Suprapubic skin (tissue), 4 donors: Measurements from ENCODE around the gene METAP2. TPM values are rescaled to one million over a fixed set of nuclear protein-coding genes. Genes with fewer than 3 reads are reported as not detected.

Experiments
- DNase-seq, 2 donors: peaks; one replicate each; pipeline ENCODE4 v3.0.0-alpha.2; 2019; ENCODE audit warnings: low spot score in 2 of 2
- H3K27ac ChIP-seq: fragments of 200-600 bp; sonication (generic); one replicate; pipeline ENCODE4 v1.5.1; 2019
- H3K27me3 ChIP-seq: fragments of 200-600 bp; sonication (generic); one replicate; pipeline ENCODE4 v1.5.1; 2019
- H3K36me3 ChIP-seq: fragments of 200-600 bp; sonication (generic); one replicate; pipeline ENCODE4 v1.5.1; 2019
- H3K4me1 ChIP-seq: fragments of 200-600 bp; sonication (generic); one replicate; pipeline ENCODE4 v1.5.1; 2019
- H3K4me3 ChIP-seq: fragments of 200-600 bp; sonication (generic); one replicate; pipeline ENCODE4 v1.5.1; 2019; ENCODE audit warnings: mild to moderate bottlenecking
- H3K9me3 ChIP-seq: fragments of 200-600 bp; sonication (generic); one replicate; pipeline ENCODE4 v1.5.1; 2019
- EP300 ChIP-seq: sonication (generic); formaldehyde crosslinking; IDR thresholded peaks from one replicate; pipeline ENCODE4 v1.6.1; 2017; ENCODE audit warnings: antibody characterized with exemption
- POLR2A ChIP-seq, 2 donors: fragments of 450-650 bp; IDR thresholded peaks; one replicate each; pipeline ENCODE4 v1.6.1; 2017; ENCODE audit warnings: antibody characterized with exemption in 2 of 2, mild to moderate bottlenecking in 2 of 2, moderate library complexity in 2 of 2
- POLR2AphosphoS5 ChIP-seq, 3 donors: sonication (generic); formaldehyde crosslinking; IDR thresholded peaks; one replicate each; pipeline ENCODE4 v1.6.1; 2017; ENCODE audit warnings: antibody characterized with exemption in 3 of 3
- WGBS: methylation state at CpG from one replicate; pipeline ENCODE4 v1.1.5; 2018; 5-methylcytosine and 5-hydroxymethylcytosine counted together
- total RNA-seq, 4 donors: library from RNA; depleted of rRNA; stranded (reverse); fragments of >200 nt; gene quantifications; one replicate each; pipeline ENCODE4 v1.1.0, GENCODE V29; 2016
- TF ChIP-seq, protein P1 (sequence below), 2 donors: fragments of 200-600 bp in 1 of 2; fragments of 450-650 bp in 1 of 2; sonication (generic) in 1 of 2; IDR thresholded peaks; one replicate each; pipeline ENCODE4 v1.5.1; 2016 to 2019; ENCODE audit warnings: antibody characterized with exemption in 2 of 2, mild to moderate bottlenecking in 1 of 2, moderate library complexity in 1 of 2

The METAP2 gene
- total RNA-seq, 4 donors from 2014 or later = 44.7 to 72.6 (median 61.8) TPM

DNA sequence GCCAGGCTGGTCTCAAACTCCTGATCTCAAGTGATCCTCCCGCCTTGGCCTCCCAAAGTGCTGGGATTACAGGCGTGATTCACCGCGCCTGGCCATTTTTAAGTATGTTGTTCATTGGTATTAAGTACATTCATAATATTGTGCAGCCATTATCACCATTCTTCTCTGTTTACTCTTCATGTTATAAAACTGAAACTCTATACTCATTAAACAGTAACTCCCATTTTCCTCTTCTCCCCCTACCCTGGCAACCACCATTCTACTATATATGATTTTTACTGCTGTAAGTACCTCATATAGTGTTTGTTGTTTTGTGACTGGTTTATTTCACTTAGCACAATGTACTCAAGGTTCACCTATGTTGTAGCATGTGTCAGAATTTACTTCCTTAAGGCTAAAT lies 23.1 kb downstream of the METAP2 start:
- WGBS = 98% methylated on average over 4 of the region's 4 CpGs
- TF ChIP-seq POLR2AphosphoS5 (IDR thresholded peaks at IDR 0.05) (no peak), EP300 (no peak), POLR2A (IDR thresholded peaks at IDR 0.05) (no peak)
- TF ChIP-seq, protein P1, sequence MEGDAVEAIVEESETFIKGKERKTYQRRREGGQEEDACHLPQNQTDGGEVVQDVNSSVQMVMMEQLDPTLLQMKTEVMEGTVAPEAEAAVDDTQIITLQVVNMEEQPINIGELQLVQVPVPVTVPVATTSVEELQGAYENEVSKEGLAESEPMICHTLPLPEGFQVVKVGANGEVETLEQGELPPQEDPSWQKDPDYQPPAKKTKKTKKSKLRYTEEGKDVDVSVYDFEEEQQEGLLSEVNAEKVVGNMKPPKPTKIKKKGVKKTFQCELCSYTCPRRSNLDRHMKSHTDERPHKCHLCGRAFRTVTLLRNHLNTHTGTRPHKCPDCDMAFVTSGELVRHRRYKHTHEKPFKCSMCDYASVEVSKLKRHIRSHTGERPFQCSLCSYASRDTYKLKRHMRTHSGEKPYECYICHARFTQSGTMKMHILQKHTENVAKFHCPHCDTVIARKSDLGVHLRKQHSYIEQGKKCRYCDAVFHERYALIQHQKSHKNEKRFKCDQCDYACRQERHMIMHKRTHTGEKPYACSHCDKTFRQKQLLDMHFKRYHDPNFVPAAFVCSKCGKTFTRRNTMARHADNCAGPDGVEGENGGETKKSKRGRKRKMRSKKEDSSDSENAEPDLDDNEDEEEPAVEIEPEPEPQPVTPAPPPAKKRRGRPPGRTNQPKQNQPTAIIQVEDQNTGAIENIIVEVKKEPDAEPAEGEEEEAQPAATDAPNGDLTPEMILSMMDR (IDR thresholded peaks at IDR 0.05) = no peak

DNA sequence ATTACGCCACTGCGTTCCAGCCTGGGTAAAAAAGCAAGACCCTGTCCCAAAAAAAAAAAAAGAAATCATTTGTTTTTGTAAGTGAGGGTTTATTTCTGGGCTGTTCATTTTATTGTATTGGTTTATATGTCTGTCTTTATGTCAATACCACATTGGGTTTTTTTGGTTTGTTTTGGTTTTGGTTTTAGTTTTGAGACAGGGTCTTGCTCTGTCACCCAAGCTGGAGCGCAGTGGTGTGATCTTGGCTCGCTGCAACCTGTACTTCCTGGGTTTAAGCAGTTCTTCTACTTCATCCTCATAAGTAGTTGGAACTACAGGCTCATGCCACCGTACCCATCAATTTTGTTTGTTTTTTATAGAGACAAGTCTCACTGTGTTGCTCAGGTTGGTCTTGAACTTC lies 25.0 kb downstream of the METAP2 start:
- peaks cover 70% of the 10 kb centered on the region for H3K36me3 ChIP-seq
- H3K4me3 ChIP-seq = no peak overlapping the region
- no peaks in the 10 kb centered on the region for H3K27me3 ChIP-seq
- no peaks in the 10 kb centered on the region for H3K4me1 ChIP-seq
- no peak overlapping the region for H3K27ac ChIP-seq
- no peak for TF ChIP-seq POLR2AphosphoS5 (IDR thresholded peaks at IDR 0.05)
- no peak for TF ChIP-seq POLR2A (IDR thresholded peaks at IDR 0.05)
- TF ChIP-seq, protein P1 (IDR thresholded peaks at IDR 0.05) = no peak
- TF ChIP-seq EP300 = no peak
- WGBS = 98% methylated on average over 5 of the region's 5 CpGs
- no peak for DNase-seq
- H3K9me3 ChIP-seq = no peaks in the 10 kb centered on the region

More for the DNA sequence above, 23.1 kb downstream of the METAP2 start:
- Histone ChIP-seq H3K27me3 (no peaks in the 10 kb centered on the region), H3K4me1 (no peaks in the 10 kb centered on the region), H3K4me3 (no peak overlapping the region), H3K9me3 (no peaks in the 10 kb centered on the region), H3K36me3 (peaks cover 67% of the 10 kb centered on the region), H3K27ac (no peak overlapping the region)
- no peak for DNase-seq

DNA sequence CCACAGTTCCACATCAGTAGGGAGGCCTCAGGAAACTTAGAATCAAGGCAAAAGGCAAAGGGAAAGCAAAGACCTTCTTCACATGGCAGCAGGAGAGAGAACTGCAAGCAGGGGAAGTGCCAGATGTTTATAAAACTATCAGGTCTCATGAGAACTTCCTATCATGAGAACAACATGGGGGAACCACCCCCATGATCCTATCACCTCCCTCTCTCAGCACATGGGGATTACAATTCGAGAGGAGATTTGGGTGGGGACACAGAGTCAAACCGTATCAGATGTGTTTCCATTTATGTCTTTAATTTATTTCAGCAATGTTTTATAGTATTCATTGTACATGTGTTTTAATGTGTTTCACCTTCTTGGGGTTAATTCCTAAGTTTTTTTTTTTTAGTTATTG lies 25.8 kb downstream of the METAP2 start:
- no peak overlapping the region for H3K27ac ChIP-seq
- no peaks in the 10 kb centered on the region for H3K9me3 ChIP-seq
- TF ChIP-seq EP300 (no peak), POLR2A (IDR thresholded peaks at IDR 0.05) (no peak), POLR2AphosphoS5 (IDR thresholded peaks at IDR 0.05) (no peak)
- TF ChIP-seq, protein P1 (IDR thresholded peaks at IDR 0.05) = no peak
- no peaks in the 10 kb centered on the region for H3K27me3 ChIP-seq
- DNase-seq = no peak
- no peak overlapping the region for H3K4me3 ChIP-seq
- WGBS = 91% methylated on average over 2 of the region's 2 CpGs
- H3K4me1 ChIP-seq = no peaks in the 10 kb centered on the region
- H3K36me3 ChIP-seq = peaks cover 72% of the 10 kb centered on the region

DNA sequence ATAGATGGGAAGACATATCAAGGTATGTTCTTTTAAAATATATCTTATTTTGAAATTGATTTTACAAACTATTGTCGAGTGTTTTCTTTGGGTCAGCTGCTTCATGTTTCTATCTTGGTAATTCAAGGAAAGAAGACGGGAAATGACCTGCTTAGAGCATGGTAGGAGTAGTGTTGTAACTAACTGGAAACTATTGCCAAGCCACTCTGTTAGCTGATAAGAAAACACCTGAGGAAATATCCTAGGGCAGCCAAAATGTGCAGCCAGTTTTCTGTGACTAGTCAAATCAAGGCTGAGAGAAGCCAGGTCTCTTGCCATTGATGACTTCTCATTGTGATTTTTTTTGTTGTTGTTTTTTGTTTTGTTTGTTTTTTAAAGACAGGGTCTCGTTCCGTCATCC lies 30.2 kb downstream of the METAP2 start:
- no peak for TF ChIP-seq EP300
- TF ChIP-seq POLR2AphosphoS5 (IDR thresholded peaks at IDR 0.05) = no peak
- TF ChIP-seq, protein P1 (IDR thresholded peaks at IDR 0.05) = no peak
- no peak for TF ChIP-seq POLR2A (IDR thresholded peaks at IDR 0.05)
- no peak overlapping the region for H3K27ac ChIP-seq
- no peaks in the 10 kb centered on the region for H3K9me3 ChIP-seq
- peaks cover 68% of the 10 kb centered on the region for H3K36me3 ChIP-seq
- H3K4me1 ChIP-seq = no peaks in the 10 kb centered on the region
- WGBS = 96% methylated on average over 4 of the region's 4 CpGs
- H3K4me3 ChIP-seq = no peak overlapping the region
- no peaks in the 10 kb centered on the region for H3K27me3 ChIP-seq
- DNase-seq = no peak

DNA sequence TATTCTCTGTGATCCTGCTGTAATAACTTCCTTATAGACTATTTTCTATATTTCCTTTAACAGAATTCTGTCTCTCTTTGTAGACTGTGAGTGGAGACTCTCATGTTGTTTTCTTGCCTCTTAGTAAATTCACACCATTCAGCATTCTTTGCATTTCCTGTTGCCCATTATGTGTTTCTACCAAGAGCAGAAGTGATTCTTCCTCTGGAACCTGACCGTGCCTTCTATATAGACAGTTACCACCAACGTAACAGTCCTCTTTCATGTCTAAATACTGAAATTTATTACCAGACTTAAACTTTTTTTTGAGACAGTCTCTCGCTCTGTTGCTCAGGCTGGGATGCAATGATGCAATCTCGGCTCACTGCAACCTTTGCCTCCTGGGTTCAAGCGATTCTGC lies 31.1 kb downstream of the METAP2 start:
- peaks cover 69% of the 10 kb centered on the region for H3K36me3 ChIP-seq
- no peak for DNase-seq

More for the DNA sequence above, 31.1 kb downstream of the METAP2 start:
- Histone ChIP-seq H3K4me1 (no peaks in the 10 kb centered on the region), H3K4me3 (no peak overlapping the region), H3K27me3 (no peaks in the 10 kb centered on the region), H3K9me3 (no peaks in the 10 kb centered on the region), H3K27ac (no peak overlapping the region)
- WGBS = 98% methylated on average over 5 of the region's 5 CpGs
- TF ChIP-seq POLR2AphosphoS5 (IDR thresholded peaks at IDR 0.05) (no peak), EP300 (no peak), POLR2A (IDR thresholded peaks at IDR 0.05) (no peak)
- TF ChIP-seq, protein P1 (IDR thresholded peaks at IDR 0.05) = no peak
